ENCODE measurements around the gene GPR37. TPM values are rescaled to one million over a fixed set of nuclear protein-coding genes. Genes with fewer than 3 reads are reported as not detected.

Gene GPR37
- total RNA-seq, 1 experiment from 2014 or later = 1.3 TPM

DNA sequence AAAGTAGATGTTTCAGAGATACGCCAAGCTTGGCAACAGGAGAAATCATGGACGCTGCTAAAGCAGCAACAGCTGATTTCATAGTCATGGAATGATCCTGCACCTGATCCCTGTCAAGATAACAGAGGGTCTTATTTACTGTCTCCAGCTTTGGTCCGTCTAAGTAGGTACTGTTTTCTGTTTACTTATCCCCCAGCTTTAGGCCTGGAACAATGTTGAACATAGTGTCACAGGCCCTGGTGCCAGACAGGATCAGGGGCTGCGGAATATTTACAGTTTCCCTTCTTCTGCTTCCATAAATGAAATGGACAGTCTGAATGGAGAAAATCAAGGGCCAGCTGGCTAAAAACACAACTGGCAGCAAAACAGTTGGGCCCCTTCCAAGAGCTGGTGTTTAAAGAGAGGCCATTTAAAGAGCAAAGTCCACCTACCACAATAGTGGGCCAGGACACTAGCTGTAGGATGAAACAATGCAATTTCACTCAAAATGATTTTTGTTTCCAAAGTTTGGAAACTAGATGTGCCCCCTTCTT, 2.9 kb downstream of the GPR37 start:
- Histone ChIP-seq H3K36me3 (ENCODE audit: control insufficient read depth, insufficient read depth, low read length) (no peaks in the 10 kb centered on the region), H3K4me1 (ENCODE audit: control insufficient read depth, insufficient read depth, low read length) (no peaks in the 10 kb centered on the region; the same call in 1 of the 2 replicates), H3K27me3 (ENCODE audit: control insufficient read depth, insufficient read depth, low read length) (peaks cover 15% of the 10 kb centered on the region), H3K9me3 (ENCODE audit: control insufficient read depth, insufficient read depth, low read depth, low read length) (no peaks in the 10 kb centered on the region), H3K4me3 (ENCODE audit: low read depth in 2 of 2, low read length in 2 of 2) (no peak overlapping the region), H3K27ac (ENCODE audit: low read length) (no peak overlapping the region)
- ChIA-PET CTCF (no interaction called here), POLR2A (no interaction called here)
- in situ Hi-C loops (cut with HindIII; ENCODE audit: low pct_unique_long_range_greater_than_20kb, low sequenced_read_pairs) (no loop called here), intact Hi-C loops (cut with micrococcal nuclease; ENCODE audit: unreplicated experiment) (no loop called here)
- no peak for ATAC-seq
- BruUV-seq (replicated peaks) = no TSS peak
- TF ChIP-seq SIN3A (IDR thresholded peaks at IDR 0.05; ENCODE audit: borderline replicate concordance, insufficient read depth, low read depth, low read length) (no peak), POLR2AphosphoS5 (IDR thresholded peaks at IDR 0.05; ENCODE audit: low read depth, low read length) (no peak), TCF7L2 (IDR thresholded peaks at IDR 0.05; ENCODE audit: low read depth, low read length) (no peak)
- TF ChIP-seq, protein P1, sequence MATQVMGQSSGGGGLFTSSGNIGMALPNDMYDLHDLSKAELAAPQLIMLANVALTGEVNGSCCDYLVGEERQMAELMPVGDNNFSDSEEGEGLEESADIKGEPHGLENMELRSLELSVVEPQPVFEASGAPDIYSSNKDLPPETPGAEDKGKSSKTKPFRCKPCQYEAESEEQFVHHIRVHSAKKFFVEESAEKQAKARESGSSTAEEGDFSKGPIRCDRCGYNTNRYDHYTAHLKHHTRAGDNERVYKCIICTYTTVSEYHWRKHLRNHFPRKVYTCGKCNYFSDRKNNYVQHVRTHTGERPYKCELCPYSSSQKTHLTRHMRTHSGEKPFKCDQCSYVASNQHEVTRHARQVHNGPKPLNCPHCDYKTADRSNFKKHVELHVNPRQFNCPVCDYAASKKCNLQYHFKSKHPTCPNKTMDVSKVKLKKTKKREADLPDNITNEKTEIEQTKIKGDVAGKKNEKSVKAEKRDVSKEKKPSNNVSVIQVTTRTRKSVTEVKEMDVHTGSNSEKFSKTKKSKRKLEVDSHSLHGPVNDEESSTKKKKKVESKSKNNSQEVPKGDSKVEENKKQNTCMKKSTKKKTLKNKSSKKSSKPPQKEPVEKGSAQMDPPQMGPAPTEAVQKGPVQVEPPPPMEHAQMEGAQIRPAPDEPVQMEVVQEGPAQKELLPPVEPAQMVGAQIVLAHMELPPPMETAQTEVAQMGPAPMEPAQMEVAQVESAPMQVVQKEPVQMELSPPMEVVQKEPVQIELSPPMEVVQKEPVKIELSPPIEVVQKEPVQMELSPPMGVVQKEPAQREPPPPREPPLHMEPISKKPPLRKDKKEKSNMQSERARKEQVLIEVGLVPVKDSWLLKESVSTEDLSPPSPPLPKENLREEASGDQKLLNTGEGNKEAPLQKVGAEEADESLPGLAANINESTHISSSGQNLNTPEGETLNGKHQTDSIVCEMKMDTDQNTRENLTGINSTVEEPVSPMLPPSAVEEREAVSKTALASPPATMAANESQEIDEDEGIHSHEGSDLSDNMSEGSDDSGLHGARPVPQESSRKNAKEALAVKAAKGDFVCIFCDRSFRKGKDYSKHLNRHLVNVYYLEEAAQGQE (IDR thresholded peaks at IDR 0.05; ENCODE audit: insufficient read depth in 1 of 2, low read depth in 2 of 2, low read length in 1 of 2) = no peak
- TF ChIP-seq, protein P2, sequence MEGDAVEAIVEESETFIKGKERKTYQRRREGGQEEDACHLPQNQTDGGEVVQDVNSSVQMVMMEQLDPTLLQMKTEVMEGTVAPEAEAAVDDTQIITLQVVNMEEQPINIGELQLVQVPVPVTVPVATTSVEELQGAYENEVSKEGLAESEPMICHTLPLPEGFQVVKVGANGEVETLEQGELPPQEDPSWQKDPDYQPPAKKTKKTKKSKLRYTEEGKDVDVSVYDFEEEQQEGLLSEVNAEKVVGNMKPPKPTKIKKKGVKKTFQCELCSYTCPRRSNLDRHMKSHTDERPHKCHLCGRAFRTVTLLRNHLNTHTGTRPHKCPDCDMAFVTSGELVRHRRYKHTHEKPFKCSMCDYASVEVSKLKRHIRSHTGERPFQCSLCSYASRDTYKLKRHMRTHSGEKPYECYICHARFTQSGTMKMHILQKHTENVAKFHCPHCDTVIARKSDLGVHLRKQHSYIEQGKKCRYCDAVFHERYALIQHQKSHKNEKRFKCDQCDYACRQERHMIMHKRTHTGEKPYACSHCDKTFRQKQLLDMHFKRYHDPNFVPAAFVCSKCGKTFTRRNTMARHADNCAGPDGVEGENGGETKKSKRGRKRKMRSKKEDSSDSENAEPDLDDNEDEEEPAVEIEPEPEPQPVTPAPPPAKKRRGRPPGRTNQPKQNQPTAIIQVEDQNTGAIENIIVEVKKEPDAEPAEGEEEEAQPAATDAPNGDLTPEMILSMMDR (IDR thresholded peaks at IDR 0.05) = no peak
- DNase-seq (ENCODE audit: low read depth, low spot score) = no peak

DNA sequence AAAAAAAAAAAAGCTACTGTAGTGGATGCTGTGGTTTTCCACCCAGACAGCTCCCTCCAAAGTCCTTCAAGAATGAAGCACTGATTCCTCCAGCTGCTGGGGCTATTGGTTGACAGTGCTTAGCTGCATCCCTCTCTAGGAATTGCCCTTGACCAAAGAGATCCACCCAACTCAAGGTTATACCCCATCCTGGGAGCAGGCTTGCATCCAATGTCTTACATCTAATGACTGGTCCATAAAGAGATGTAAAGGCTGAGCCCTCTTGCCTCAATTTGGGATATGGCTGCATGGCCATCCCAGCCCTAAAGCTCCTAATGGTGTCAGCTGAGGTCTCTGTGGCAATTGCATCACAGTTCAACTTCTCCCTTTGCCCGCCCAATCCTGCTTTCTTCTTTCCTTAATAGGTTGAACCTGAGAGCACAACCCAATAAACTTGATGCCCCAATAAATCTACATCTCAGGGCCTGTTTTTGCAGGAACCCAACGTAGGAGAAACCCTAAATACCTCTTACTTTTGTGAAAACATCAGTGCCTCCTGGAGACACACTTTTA, 4.4 kb downstream of the GPR37 start:
- no peak for ATAC-seq

More for the DNA sequence above, 4.4 kb downstream of the GPR37 start:
- H3K36me3 ChIP-seq (ENCODE audit: control insufficient read depth, insufficient read depth, low read length) = no peaks in the 10 kb centered on the region
- no TSS peak for BruUV-seq (replicated peaks)
- ChIA-PET CTCF (no interaction called here), POLR2A (interaction anchor here (0.7 kb wide), 1 partner anchor 946 kb away, joined by 14 read pairs; no protein-coding TSS in a partner anchor)
- in situ Hi-C loops (cut with HindIII; ENCODE audit: low pct_unique_long_range_greater_than_20kb, low sequenced_read_pairs) (no loop called here), intact Hi-C loops (cut with micrococcal nuclease; ENCODE audit: unreplicated experiment) (no loop called here)
- H3K9me3 ChIP-seq (ENCODE audit: control insufficient read depth, insufficient read depth, low read depth, low read length) = no peaks in the 10 kb centered on the region
- no peak overlapping the region for H3K27ac ChIP-seq (ENCODE audit: low read length)
- H3K27me3 ChIP-seq (ENCODE audit: control insufficient read depth, insufficient read depth, low read length) = peaks cover 12% of the 10 kb centered on the region
- no peak overlapping the region for H3K4me3 ChIP-seq (ENCODE audit: low read depth in 2 of 2, low read length in 2 of 2)
- DNase-seq (ENCODE audit: low read depth, low spot score) = no peak
- H3K4me1 ChIP-seq (ENCODE audit: control insufficient read depth, insufficient read depth, low read length) = no peaks in the 10 kb centered on the region; the same call in 1 of the 2 replicates
- TF ChIP-seq POLR2AphosphoS5 (IDR thresholded peaks at IDR 0.05; ENCODE audit: low read depth, low read length) (no peak), SIN3A (IDR thresholded peaks at IDR 0.05; ENCODE audit: borderline replicate concordance, insufficient read depth, low read depth, low read length) (no peak), TCF7L2 (IDR thresholded peaks at IDR 0.05; ENCODE audit: low read depth, low read length) (no peak)
- TF ChIP-seq, protein P1 (IDR thresholded peaks at IDR 0.05; ENCODE audit: insufficient read depth in 1 of 2, low read depth in 2 of 2, low read length in 1 of 2) = no peak
- TF ChIP-seq, protein P2 (IDR thresholded peaks at IDR 0.05) = no peak

Measured in Panc1 (cell line).